GM12892 (cell line): Measurements from ENCODE around the gene PCDH8.

ENCODE experiments used
- POLR2A ChIP-seq: IDR thresholded peaks from 2 replicates; pipeline ENCODE4 v1.6.1; 2011; ENCODE audit warnings: low read depth, low read length, control low read depth
- POLR2AphosphoS5 ChIP-seq: IDR thresholded peaks from 2 replicates; pipeline ENCODE4 v1.6.1; 2011; ENCODE audit warnings: low read depth, low read length, control low read depth

GRCh38 chr13:52798770-52799430 lies 49.5 kb downstream of the PCDH8 start:
- TF ChIP-seq POLR2AphosphoS5 (no peak), POLR2A (no peak)
